Smooth muscle cell (in vitro differentiated cells): ENCODE results near the gene PAM. TPM values are rescaled to one million over a fixed set of nuclear protein-coding genes. Genes with fewer than 3 reads are reported as not detected.
"Not testable (repeated sequence)": the region's sequence is repeated elsewhere in the genome, so short reads cannot be mapped to it uniquely, and the experiment has no call there.

Experiments
- DNase-seq: peaks from one replicate; lab custom pipeline; 2025; ENCODE audit not compliant: unreplicated experiment; lab: John Stamatoyannopoulos, UW
- H2AFZ ChIP-seq: fragments of 200-600 bp; sonication (generic); 2 replicates; pipeline ENCODE4 v1.6.0; 2016; ENCODE audit warnings: antibody characterized with exemption, low read depth, mild to moderate bottlenecking
- H3F3A ChIP-seq: fragments of 200-600 bp; sonication (generic); 2 replicates; pipeline ENCODE4 v1.6.0; 2017; ENCODE audit warnings: antibody characterized with exemption, low read depth
- H3K27ac ChIP-seq: fragments of 200-600 bp; sonication (generic); 2 replicates; pipeline ENCODE4 v1.5.1; 2016; ENCODE audit warnings: low read depth, mild to moderate bottlenecking
- H3K27me3 ChIP-seq: fragments of 200-600 bp; sonication (generic); 2 replicates; pipeline ENCODE4 v1.6.1; 2016; ENCODE audit warnings: low read depth, mild to moderate bottlenecking
- H3K36me3 ChIP-seq: fragments of 200-600 bp; sonication (generic); 2 replicates; pipeline ENCODE4 v1.5.1; 2016; ENCODE audit warnings: low read depth
- H3K4me1 ChIP-seq: fragments of 200-600 bp; sonication (generic); 2 replicates; pipeline ENCODE4 v1.5.1; 2016; ENCODE audit warnings: low read depth
- H3K4me2 ChIP-seq: fragments of 200-600 bp; sonication (generic); 2 replicates; pipeline ENCODE4 v1.6.0; 2016; ENCODE audit warnings: mild to moderate bottlenecking
- H3K4me3 ChIP-seq: fragments of 200-600 bp; sonication (generic); 2 replicates; pipeline ENCODE4 v1.5.1; 2016; ENCODE audit warnings: mild to moderate bottlenecking
- H3K79me2 ChIP-seq: fragments of 200-600 bp; sonication (generic); 2 replicates; pipeline ENCODE4 v1.6.0; 2016; ENCODE audit warnings: low read depth, mild to moderate bottlenecking
- H3K9ac ChIP-seq: fragments of 200-600 bp; sonication (generic); 2 replicates; pipeline ENCODE4 v1.6.0; 2016; ENCODE audit warnings: low read depth
- H3K9me3 ChIP-seq: fragments of 200-600 bp; sonication (generic); replicated peaks from 2 replicates; pipeline ENCODE4 v1.5.1; 2016; ENCODE audit warnings: low read depth
- H4K20me1 ChIP-seq: fragments of 200-600 bp; sonication (generic); 2 replicates; pipeline ENCODE4 v1.6.0; 2016; ENCODE audit warnings: low read depth
- CTCF ChIP-seq: fragments of 200-600 bp; sonication (generic); IDR thresholded peaks from 2 replicates; pipeline ENCODE4 v1.5.1; 2017; ENCODE audit warnings: borderline replicate concordance, mild to moderate bottlenecking, antibody characterized with exemption; ENCODE audit not compliant: insufficient read depth, poor library complexity, severe bottlenecking
- WGBS: methylation state at CpG from one replicate; pipeline ENCODE4 v1.1.7; 2016; ENCODE audit warnings: low lambda C conversion rate; 5-methylcytosine and 5-hydroxymethylcytosine counted together
- polyA plus RNA-seq: library from polyadenylated mRNA; unstranded; fragments of >200 nt; fragmentation: Nextera tagmentation; extraction: Ambion mirVana; gene quantifications from 2 replicates; pipeline ENCODE4 v1.2.1, GENCODE V29; 2016
- total RNA-seq: library from RNA; depleted of rRNA; stranded (reverse); fragments of >200 nt; gene quantifications from 2 replicates; pipeline ENCODE4 v1.2.3, GENCODE V29; 2014

PAM gene
- total and polyA plus RNA-seq, 2 experiments from 2014 or later = 117 to 155 TPM

- no peak for TF ChIP-seq CTCF
- no peak overlapping the region for H2AFZ ChIP-seq
- H3K27me3 ChIP-seq = no peaks in the 10 kb centered on the region
- H3K9me3 ChIP-seq = no peaks in the 10 kb centered on the region
- no peak overlapping the region for H3K9ac ChIP-seq
- 97% methylated on average over 1 of the region's 1 CpG for WGBS
- no peaks in the 10 kb centered on the region for H3K79me2 ChIP-seq
- no peak overlapping the region for H3K27ac ChIP-seq
- H3K4me2 ChIP-seq = no peak overlapping the region
- no peaks in the 10 kb centered on the region for H3K4me1 ChIP-seq
- no peaks in the 10 kb centered on the region for H3K36me3 ChIP-seq
- no peak overlapping the region for H3K4me3 ChIP-seq
- no peaks in the 10 kb centered on the region for H3F3A ChIP-seq
- no peaks in the 10 kb centered on the region for H4K20me1 ChIP-seq
- DNase-seq = no peak
Measured at GRCh38 chr5:102996011-102996575, 241.0 kb downstream of the PAM start.

- H3F3A ChIP-seq = no peaks in the 10 kb centered on the region
- 87% methylated on average over 2 of the region's 2 CpGs for WGBS
Measured at GRCh38 chr5:102998224-102998623, 243.1 kb downstream of the PAM start.

GRCh38 chr5:102999191-102999590 is 244.1 kb downstream of the PAM start:
- no peaks in the 10 kb centered on the region for H3K79me2 ChIP-seq
- H3K36me3 ChIP-seq = no peaks in the 10 kb centered on the region
- H3K4me1 ChIP-seq = no peaks in the 10 kb centered on the region
- WGBS = 91% methylated on average over 3 of the region's 3 CpGs
- TF ChIP-seq CTCF = no peak
- no peak overlapping the region for H2AFZ ChIP-seq
- no peaks in the 10 kb centered on the region for H3K9me3 ChIP-seq
- H3K4me3 ChIP-seq = no peak overlapping the region
- no peaks in the 10 kb centered on the region for H3F3A ChIP-seq
- H3K9ac ChIP-seq = no peak overlapping the region
- no peak for DNase-seq
- no peak overlapping the region for H3K27ac ChIP-seq
- no peak overlapping the region for H3K4me2 ChIP-seq
- H3K27me3 ChIP-seq = no peaks in the 10 kb centered on the region
- no peaks in the 10 kb centered on the region for H4K20me1 ChIP-seq

More at GRCh38 chr5:102998224-102998623, 243.1 kb downstream of the PAM start:
- Histone ChIP-seq H3K79me2 (no peaks in the 10 kb centered on the region), H4K20me1 (no peaks in the 10 kb centered on the region), H3K4me2 (no peak overlapping the region), H3K9me3 (no peaks in the 10 kb centered on the region), H3K36me3 (no peaks in the 10 kb centered on the region), H3K27ac (no peak overlapping the region), H3K4me1 (no peaks in the 10 kb centered on the region), H3K27me3 (no peaks in the 10 kb centered on the region), H3K4me3 (no peak overlapping the region), H3K9ac (no peak overlapping the region), H2AFZ (no peak overlapping the region)
- TF ChIP-seq CTCF = no peak
- DNase-seq = no peak

GRCh38 chr5:102999621-103000020 is 244.5 kb downstream of the PAM start:
- H4K20me1 ChIP-seq, H3K27ac ChIP-seq, H3K27me3 ChIP-seq, H2AFZ ChIP-seq, H3K4me3 ChIP-seq, H3K36me3 ChIP-seq, H3F3A ChIP-seq, H3K79me2 ChIP-seq, H3K4me2 ChIP-seq, DNase-seq, H3K4me1 ChIP-seq, H3K9me3 ChIP-seq, H3K9ac ChIP-seq: not testable (repeated sequence)
- 92% methylated on average over 1 of the region's 1 CpG for WGBS
